ENCODE data around the gene ZEB1.
A peak's percentile ranks its signal among the peaks of the same experiment; 100 is the strongest.

ZEB1 gene

GRCh38 chr10:31318854-31319601, at the start of gene ZEB1:
TSS of gene ZEB1 (plus strand) at chr10:31319216. CDS start at chr10:31319235, 19 bp downstream.
- DNase-seq (ENCODE audit: low read depth, low spot score): peak; percentile 40

GRCh38 chr10:31270954-31271353, 48.1 kb upstream of the ZEB1 start:
- DNase-seq (ENCODE audit: low read depth, low spot score): no peak

- no peak for DNase-seq (ENCODE audit: low read depth, low spot score)
These were observed 46.2 kb upstream of the ZEB1 start for GRCh38 chr10:31272841-31273240.

GRCh38 chr10:31273789-31274188, 45.2 kb upstream of the ZEB1 start:
- no peak for DNase-seq (ENCODE audit: low read depth, low spot score)

- no peak for DNase-seq (ENCODE audit: low read depth, low spot score)
These were observed 44.7 kb upstream of the ZEB1 start for GRCh38 chr10:31274310-31274709.

- DNase-seq (ENCODE audit: low read depth, low spot score): no peak
These were observed 40.6 kb upstream of the ZEB1 start for GRCh38 chr10:31278279-31278941.

- no peak for DNase-seq (ENCODE audit: low read depth, low spot score)
These were observed 38.0 kb upstream of the ZEB1 start for GRCh38 chr10:31280972-31281371.

GRCh38 chr10:31288001-31288400, 31.0 kb upstream of the ZEB1 start:
- DNase-seq (ENCODE audit: low read depth, low spot score): no peak

- no peak for DNase-seq (ENCODE audit: low read depth, low spot score)
These were observed 30.1 kb upstream of the ZEB1 start for GRCh38 chr10:31288962-31289361.

- DNase-seq (ENCODE audit: low read depth, low spot score): no peak
These were observed 28.6 kb upstream of the ZEB1 start for GRCh38 chr10:31290386-31290785.

- no peak for DNase-seq (ENCODE audit: low read depth, low spot score)
These were observed 27.9 kb upstream of the ZEB1 start for GRCh38 chr10:31291123-31291522.

GRCh38 chr10:31294558-31294957, 24.5 kb upstream of the ZEB1 start:
- no peak for DNase-seq (ENCODE audit: low read depth, low spot score)

- DNase-seq (ENCODE audit: low read depth, low spot score): no peak
These were observed 22.3 kb upstream of the ZEB1 start for GRCh38 chr10:31296754-31297153.

GRCh38 chr10:31299119-31299518, 19.9 kb upstream of the ZEB1 start:
- DNase-seq (ENCODE audit: low read depth, low spot score): no peak

GRCh38 chr10:31303212-31303611, 15.8 kb upstream of the ZEB1 start:
- no peak for DNase-seq (ENCODE audit: low read depth, low spot score)

GRCh38 chr10:31304291-31304970, 14.6 kb upstream of the ZEB1 start:
- DNase-seq (ENCODE audit: low read depth, low spot score): no peak

- no peak for DNase-seq (ENCODE audit: low read depth, low spot score)
These were observed 5.6 kb upstream of the ZEB1 start for GRCh38 chr10:31313396-31313795.

- DNase-seq (ENCODE audit: low read depth, low spot score): no peak
These were observed 4.5 kb upstream of the ZEB1 start for GRCh38 chr10:31314256-31315150.

GRCh38 chr10:31315453-31315852, 3.6 kb upstream of the ZEB1 start:
- DNase-seq (ENCODE audit: low read depth, low spot score): no peak

- no peak for DNase-seq (ENCODE audit: low read depth, low spot score)
These were observed 1.8 kb upstream of the ZEB1 start for GRCh38 chr10:31317171-31317570.

- DNase-seq (ENCODE audit: low read depth, low spot score): no peak
These were observed 1.2 kb upstream of the ZEB1 start for GRCh38 chr10:31317652-31318381.
